NCI-H1436 treated with DMSO at 0.1 percent for 48 hours (cell line): ENCODE measurements around the gene ERBB4.

Experiments used
- DNase-seq: peaks from one replicate; lab custom pipeline; 2025; lab: John Stamatoyannopoulos, UW

ERBB4 gene

GRCh38 chr2:212428681-212429478 lies 109.7 kb downstream of the ERBB4 start:
- no peak for DNase-seq

- DNase-seq, result no peak
These were observed 111.0 kb downstream of the ERBB4 start for GRCh38 chr2:212427638-212428037.

GRCh38 chr2:212426637-212427412 lies 111.8 kb downstream of the ERBB4 start:
- DNase-seq, result no peak

- DNase-seq, result no peak
These were observed 114.5 kb downstream of the ERBB4 start for GRCh38 chr2:212424082-212424481.

- no peak for DNase-seq
These were observed 115.5 kb downstream of the ERBB4 start for GRCh38 chr2:212423089-212423488.

- DNase-seq, result no peak
These were observed 116.9 kb downstream of the ERBB4 start for GRCh38 chr2:212421556-212422334.

GRCh38 chr2:212416086-212416485 lies 122.5 kb downstream of the ERBB4 start:
- no peak for DNase-seq

- no peak for DNase-seq
These were observed 123.8 kb downstream of the ERBB4 start for GRCh38 chr2:212414767-212415211.

- no peak for DNase-seq
These were observed 129.0 kb downstream of the ERBB4 start for GRCh38 chr2:212409560-212409959.

GRCh38 chr2:212408524-212408923 lies 130.1 kb downstream of the ERBB4 start:
- DNase-seq, result no peak

GRCh38 chr2:212406716-212407115 lies 131.9 kb downstream of the ERBB4 start:
- DNase-seq, result no peak

- DNase-seq, result no peak
These were observed 136.3 kb downstream of the ERBB4 start for GRCh38 chr2:212402316-212402715.

- no peak for DNase-seq
These were observed 140.3 kb downstream of the ERBB4 start for GRCh38 chr2:212398316-212398715.

- DNase-seq, result no peak
These were observed 146.1 kb downstream of the ERBB4 start for GRCh38 chr2:212392544-212392943.

- DNase-seq, result no peak
These were observed 146.6 kb downstream of the ERBB4 start for GRCh38 chr2:212392043-212392442.

- DNase-seq, result no peak
These were observed 151.5 kb downstream of the ERBB4 start for GRCh38 chr2:212387146-212387545.

- DNase-seq, result no peak
These were observed 153.4 kb downstream of the ERBB4 start for GRCh38 chr2:212385241-212385640.

GRCh38 chr2:212384027-212384426 lies 154.6 kb downstream of the ERBB4 start:
- no peak for DNase-seq

GRCh38 chr2:212381428-212382102 lies 157.0 kb downstream of the ERBB4 start:
- no peak for DNase-seq

- no peak for DNase-seq
These were observed 159.5 kb downstream of the ERBB4 start for GRCh38 chr2:212379103-212379502.

GRCh38 chr2:212367431-212367830 lies 171.2 kb downstream of the ERBB4 start:
- DNase-seq, result no peak
